GM12874 (cell line): ENCODE measurements around the gene EVC2.

Experiments
- TF ChIP-seq, protein P1 (sequence below): IDR thresholded peaks from 2 replicates; pipeline ENCODE4 v1.5.1; 2011; ENCODE audit warnings: low read depth, mild to moderate bottlenecking, control low read depth, low read length, moderate library complexity; ENCODE audit not compliant: insufficient read depth

EVC2 gene

DNA sequence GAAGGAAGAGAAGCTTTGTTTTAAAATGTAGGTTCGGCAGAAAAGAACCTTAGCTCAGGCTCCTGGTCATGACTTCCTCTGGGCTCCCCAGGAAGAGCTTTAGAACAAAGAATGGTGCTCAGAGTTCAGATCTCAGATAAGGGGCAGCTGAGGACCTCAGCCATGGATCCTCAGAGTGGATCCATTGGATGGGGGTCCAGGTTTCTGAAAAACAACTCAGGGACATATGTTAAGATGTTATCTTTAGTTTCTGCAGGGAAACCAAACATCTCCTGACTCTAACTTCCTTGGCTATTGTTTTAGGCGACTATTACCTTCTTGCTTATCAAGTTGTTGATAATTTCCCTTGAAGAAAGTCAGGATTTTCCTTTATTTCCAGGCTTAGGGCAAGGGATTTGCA lies 8.0 kb upstream of the EVC2 start:
- TF ChIP-seq, protein P1, sequence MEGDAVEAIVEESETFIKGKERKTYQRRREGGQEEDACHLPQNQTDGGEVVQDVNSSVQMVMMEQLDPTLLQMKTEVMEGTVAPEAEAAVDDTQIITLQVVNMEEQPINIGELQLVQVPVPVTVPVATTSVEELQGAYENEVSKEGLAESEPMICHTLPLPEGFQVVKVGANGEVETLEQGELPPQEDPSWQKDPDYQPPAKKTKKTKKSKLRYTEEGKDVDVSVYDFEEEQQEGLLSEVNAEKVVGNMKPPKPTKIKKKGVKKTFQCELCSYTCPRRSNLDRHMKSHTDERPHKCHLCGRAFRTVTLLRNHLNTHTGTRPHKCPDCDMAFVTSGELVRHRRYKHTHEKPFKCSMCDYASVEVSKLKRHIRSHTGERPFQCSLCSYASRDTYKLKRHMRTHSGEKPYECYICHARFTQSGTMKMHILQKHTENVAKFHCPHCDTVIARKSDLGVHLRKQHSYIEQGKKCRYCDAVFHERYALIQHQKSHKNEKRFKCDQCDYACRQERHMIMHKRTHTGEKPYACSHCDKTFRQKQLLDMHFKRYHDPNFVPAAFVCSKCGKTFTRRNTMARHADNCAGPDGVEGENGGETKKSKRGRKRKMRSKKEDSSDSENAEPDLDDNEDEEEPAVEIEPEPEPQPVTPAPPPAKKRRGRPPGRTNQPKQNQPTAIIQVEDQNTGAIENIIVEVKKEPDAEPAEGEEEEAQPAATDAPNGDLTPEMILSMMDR = no peak

DNA sequence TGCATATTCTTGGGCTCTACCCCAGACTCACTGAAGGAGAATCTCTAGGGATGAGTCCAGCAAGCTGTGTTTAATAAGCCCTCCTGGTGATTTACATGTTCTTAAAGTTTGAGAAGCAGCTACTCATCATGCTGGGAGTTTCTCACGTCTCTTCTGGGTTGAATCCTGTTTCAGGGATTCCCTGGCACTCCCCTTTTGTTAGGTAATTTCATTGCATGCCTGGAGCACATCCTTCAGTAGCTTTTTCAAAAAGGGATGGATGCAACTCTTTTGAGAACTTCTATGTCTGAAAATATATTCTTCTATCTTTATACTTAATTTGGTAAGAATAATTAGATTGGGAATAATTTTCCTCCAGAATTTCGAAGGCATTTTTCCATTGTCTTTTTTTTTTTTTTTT lies 7.0 kb upstream of the EVC2 start:
- TF ChIP-seq, protein P1 = no peak

DNA sequence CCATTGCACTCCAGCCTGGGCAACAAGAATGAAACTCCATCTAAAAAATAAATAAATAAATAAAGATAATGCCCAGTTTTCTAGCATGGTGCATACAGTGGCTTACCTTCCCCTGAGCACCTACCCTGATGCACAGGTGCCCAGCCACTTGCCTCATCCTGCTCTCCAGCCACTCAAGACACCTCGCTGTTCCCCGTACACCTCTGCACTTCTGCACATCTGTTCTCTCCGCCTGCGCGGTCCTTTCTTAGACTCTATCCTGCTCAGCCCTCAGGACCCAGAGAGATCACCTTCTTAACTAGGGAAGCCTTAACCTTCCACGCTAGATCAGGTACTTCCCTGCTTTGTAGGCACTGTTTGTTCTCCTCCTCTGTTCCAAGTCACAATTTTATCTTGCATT lies 5.5 kb upstream of the EVC2 start:
- TF ChIP-seq, protein P1 = no peak

DNA sequence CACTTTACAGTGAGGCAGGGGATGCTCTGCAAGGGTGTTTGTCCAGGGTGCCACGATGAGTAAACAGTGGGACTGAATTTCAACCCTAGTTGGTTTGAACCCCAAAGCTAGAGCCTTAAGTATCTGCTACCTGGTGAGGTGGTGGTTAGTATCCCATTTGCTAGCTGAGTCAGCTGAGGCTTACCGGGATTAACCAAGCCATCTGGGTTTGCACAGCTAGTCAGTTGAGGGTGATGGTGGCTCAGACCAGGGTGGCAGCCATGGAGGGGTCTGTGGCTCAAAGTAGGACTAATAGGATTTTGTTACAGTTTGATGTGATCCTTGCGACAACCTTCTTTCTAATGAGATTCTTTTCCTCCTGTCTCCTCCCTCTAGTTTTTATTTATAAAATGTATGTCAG lies 4.6 kb upstream of the EVC2 start:
- TF ChIP-seq, protein P1 = no peak

DNA sequence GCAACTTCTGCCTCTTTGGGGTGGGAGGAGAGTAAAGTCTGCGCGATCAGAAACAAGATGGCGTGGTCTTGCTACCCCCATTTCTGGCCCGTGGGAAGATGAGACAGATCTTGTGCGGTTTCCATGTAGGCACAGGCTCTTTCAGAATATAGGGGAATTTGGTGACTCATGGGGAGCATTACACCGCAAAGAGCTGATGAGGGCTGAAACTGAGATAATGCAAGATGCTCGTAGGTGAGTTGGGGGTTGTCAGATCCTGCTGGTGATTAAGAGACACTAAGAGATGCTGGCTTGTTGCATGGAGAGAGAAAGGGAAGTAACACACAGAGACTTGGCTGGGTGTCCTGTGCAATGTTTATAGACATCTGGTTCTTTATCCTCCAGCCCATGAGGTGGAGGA lies 4.2 kb upstream of the EVC2 start:
- TF ChIP-seq, protein P1 = no peak

DNA sequence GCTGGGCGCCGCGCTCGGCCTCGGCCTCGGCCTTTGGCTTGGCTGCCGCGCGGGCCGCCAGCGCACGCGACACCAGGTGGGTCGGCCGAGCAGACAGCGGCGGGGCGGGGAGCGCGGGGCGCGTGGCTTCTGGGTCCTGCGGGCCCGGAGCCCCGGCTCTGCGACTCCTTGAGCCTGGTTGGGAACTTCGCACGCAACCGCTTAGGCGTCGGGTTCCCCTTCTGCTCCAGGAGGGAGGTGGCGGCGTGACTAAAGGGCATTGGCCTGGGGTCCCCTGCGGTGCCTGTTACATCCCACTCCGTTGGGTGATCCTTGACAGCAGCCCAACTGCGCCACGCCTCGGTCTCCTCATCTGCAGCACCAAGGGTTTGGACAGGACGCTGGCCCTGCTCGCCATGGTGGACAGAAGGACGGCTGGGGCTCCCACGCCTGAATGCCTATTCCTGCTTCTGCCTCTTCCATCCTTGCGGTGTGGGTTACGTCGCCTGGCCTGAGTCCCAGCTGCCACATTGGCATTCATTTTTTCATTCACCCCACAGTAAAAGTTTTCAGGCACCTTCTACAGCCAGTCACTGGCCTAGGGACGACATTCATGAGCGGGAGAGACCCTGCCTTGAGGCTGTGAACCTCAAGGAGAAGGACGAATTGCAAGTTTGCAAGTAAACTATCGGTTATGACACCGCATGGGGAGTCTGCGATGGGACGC lies 3.3 kb upstream of the EVC2 start:
- TF ChIP-seq, protein P1 = no peak

DNA sequence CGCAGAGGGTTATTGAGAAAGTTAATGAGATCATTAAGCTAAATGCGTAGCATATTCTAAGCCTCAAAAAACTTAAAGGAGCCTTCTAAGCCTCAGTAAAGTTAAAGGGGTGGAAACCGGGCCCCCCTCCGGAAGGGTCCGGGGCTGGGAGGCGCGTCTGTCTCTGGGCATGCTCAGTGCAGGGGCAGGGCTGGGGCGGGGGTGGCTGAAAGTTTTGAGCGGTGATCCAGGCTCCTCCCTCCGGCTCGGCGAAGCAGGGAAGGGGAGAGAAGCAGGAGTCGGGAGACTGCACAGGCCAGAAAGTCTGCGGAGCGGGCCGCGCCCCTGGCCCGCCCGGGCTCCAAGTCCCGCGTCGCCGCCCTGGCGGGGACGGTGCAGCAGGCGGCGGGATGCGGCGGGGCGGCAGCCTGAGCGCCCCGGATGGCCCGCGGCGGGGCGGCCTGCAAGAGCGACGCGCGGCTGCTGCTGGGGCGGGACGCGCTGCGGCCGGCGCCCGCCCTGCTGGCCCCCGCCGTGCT lies 2.7 kb upstream of the EVC2 start, which contains the start of gene EVC:
TSS of gene EVC (plus strand) at position 241 of the 518 bp plus-strand sequence. CDS start at position 421, 180 bp downstream.
- TF ChIP-seq, protein P1 = no peak
